PC-9 (cell line): Measurements from ENCODE around the gene GSDME. TPM values are rescaled to one million over a fixed set of nuclear protein-coding genes. Genes with fewer than 3 reads are reported as not detected.

Experiments
- BruUV-seq: library from RNA; stranded (reverse); fragments of 400-500 nt; replicated peaks from 2 replicates; lab custom pipeline; 2021; lab: Mats Ljungman, UMichigan
- CTCF ChIA-PET: fragments of 300-600 bp; sonication (Branson Sonifier 250); formaldehyde crosslinking; loops from one replicate; lab custom pipeline; 2022; ENCODE audit warnings: antibody characterized with exemption; lab: Charles Lee
- POLR2A ChIA-PET: fragments of 300-600 bp; sonication (Branson Sonifier 250); formaldehyde crosslinking; loops from one replicate; lab custom pipeline; 2022; ENCODE audit warnings: antibody characterized with exemption; ENCODE audit not compliant: unreplicated experiment; lab: Charles Lee
- DNase-seq, 2 experiments: peaks; one replicate each; pipeline versions ENCODE4 v3.0.0 to v3.0.0-alpha.2; 2015 to 2022; ENCODE audit warnings: mixed read lengths in 1 of 2
- H2AFZ ChIP-seq: fragments of 200-600 bp; sonication (generic); 2 replicates; pipeline ENCODE4 v1.8.1; 2017; ENCODE audit warnings: antibody characterized with exemption
- H3F3A ChIP-seq: fragments of 200-600 bp; sonication (generic); 2 replicates; pipeline ENCODE4 v1.8.1; 2017; ENCODE audit warnings: antibody characterized with exemption, mild to moderate bottlenecking, low read depth; ENCODE audit not compliant: insufficient read depth
- H3K27ac ChIP-seq: fragments of 200-600 bp; sonication (generic); 2 replicates; pipeline ENCODE4 v1.6.1; 2016; ENCODE audit warnings: mixed run types
- H3K27me3 ChIP-seq: fragments of 200-600 bp; sonication (generic); 2 replicates; pipeline ENCODE4 v1.6.1; 2016; ENCODE audit warnings: low read depth, mixed run types; ENCODE audit not compliant: insufficient read depth
- H3K36me3 ChIP-seq: fragments of 200-600 bp; sonication (generic); 2 replicates; pipeline ENCODE4 v1.6.1; 2016; ENCODE audit warnings: low read depth, mixed run types
- H3K4me1 ChIP-seq: fragments of 200-600 bp; sonication (generic); replicated peaks from 2 replicates; pipeline ENCODE4 v1.6.1; 2016; ENCODE audit warnings: mixed run types; ENCODE audit not compliant: insufficient read depth
- H3K4me2 ChIP-seq: fragments of 200-600 bp; sonication (generic); 2 replicates; pipeline ENCODE4 v1.6.1; 2017; ENCODE audit warnings: mixed run types
- H3K4me3 ChIP-seq: fragments of 200-600 bp; sonication (generic); 2 replicates; pipeline ENCODE4 v1.6.1; 2016; ENCODE audit warnings: mixed run types
- H3K79me2 ChIP-seq: fragments of 200-600 bp; sonication (generic); 2 replicates; pipeline ENCODE4 v1.6.1; 2017; ENCODE audit warnings: low read depth, mixed run types
- H3K9me2 ChIP-seq: fragments of 200-600 bp; sonication (generic); 2 replicates; pipeline ENCODE4 v1.8.1; 2017; ENCODE audit warnings: mild to moderate bottlenecking; ENCODE audit not compliant: insufficient read depth
- H3K9me3 ChIP-seq: fragments of 200-600 bp; sonication (generic); 2 replicates; pipeline ENCODE4 v1.8.1; 2016; ENCODE audit warnings: low read depth; ENCODE audit not compliant: insufficient read depth
- H4K20me1 ChIP-seq: fragments of 200-600 bp; sonication (generic); 2 replicates; pipeline ENCODE4 v1.8.1; 2017; ENCODE audit not compliant: insufficient read depth
- CTCF ChIP-seq: fragments of 200-600 bp; sonication (generic); conservative IDR thresholded peaks from 2 replicates; pipeline ENCODE4 v1.6.1; 2017; ENCODE audit warnings: mixed run types, antibody characterized with exemption, mild to moderate bottlenecking, moderate library complexity
- EZH2 ChIP-seq: fragments of 200-600 bp; sonication (generic); IDR thresholded peaks from 2 replicates; pipeline ENCODE4 v1.8.0; 2017; ENCODE audit warnings: antibody characterized with exemption, low read depth
- intact Hi-C: fragments of 100-400 bp; cut with micrococcal nuclease; formaldehyde crosslinking; loops from one replicate; pipeline ENCODE4 v1.10.0; 2022; ENCODE audit not compliant: unreplicated experiment
- total RNA-seq: library from RNA; stranded (reverse); gene quantifications from 2 replicates; pipeline ENCODE4 v1.2.3, GENCODE V29; 2021

Gene GSDME
- total RNA-seq, 1 experiment from 2014 or later: 11.5 TPM

- Histone ChIP-seq H3K27ac (no peak overlapping the region), H3K4me2 (no peak overlapping the region), H3K27me3 (no peaks in the 10 kb centered on the region), H4K20me1 (no peaks in the 10 kb centered on the region), H3K36me3 (no peaks in the 10 kb centered on the region), H3F3A (peaks cover 4% of the 10 kb centered on the region; the same call in 1 of the 2 replicates), H3K9me2 (no peaks in the 10 kb centered on the region), H3K4me1 (no peaks in the 10 kb centered on the region), H3K9me3 (no peaks in the 10 kb centered on the region), H3K4me3 (no peak overlapping the region), H3K79me2 (no peaks in the 10 kb centered on the region), H2AFZ (no peak overlapping the region)
- TF ChIP-seq EZH2 (no peak), CTCF (no peak)
- BruUV-seq: no TSS peak
- intact Hi-C loops: loop anchor here (10.0 kb wide), 1 partner anchor 385 kb away; no protein-coding TSS in a partner anchor
- DNase-seq: no peak
- ChIA-PET CTCF (no interaction called here), POLR2A (no interaction called here)
Measured at GRCh38 chr7:24709585-24710360, 47.5 kb downstream of the GSDME start.

GRCh38 chr7:24709051-24709450, 48.2 kb downstream of the GSDME start:
- Histone ChIP-seq H3K4me2 (no peak overlapping the region), H3K27me3 (no peaks in the 10 kb centered on the region), H3K79me2 (no peaks in the 10 kb centered on the region), H3K27ac (no peak overlapping the region), H3K4me1 (no peaks in the 10 kb centered on the region), H2AFZ (no peak overlapping the region), H3F3A (peaks cover 4% of the 10 kb centered on the region; the same call in 1 of the 2 replicates), H3K4me3 (no peak overlapping the region), H3K9me2 (no peaks in the 10 kb centered on the region), H4K20me1 (no peaks in the 10 kb centered on the region), H3K36me3 (no peaks in the 10 kb centered on the region), H3K9me3 (no peaks in the 10 kb centered on the region)
- no peak for TF ChIP-seq EZH2
- TF ChIP-seq CTCF: no peak
- DNase-seq: no peak
- ChIA-PET CTCF (no interaction called here), POLR2A (no interaction called here)
- intact Hi-C loops: loop anchor here (10.0 kb wide), 1 partner anchor 386 kb away; no protein-coding TSS in a partner anchor
- no TSS peak for BruUV-seq

GRCh38 chr7:24707988-24708615, 49.2 kb downstream of the GSDME start:
- CTCF ChIA-PET: no interaction called here

More at GRCh38 chr7:24707988-24708615, 49.2 kb downstream of the GSDME start:
- Histone ChIP-seq H3K4me2 (no peak overlapping the region), H4K20me1 (no peaks in the 10 kb centered on the region), H3F3A (peaks cover 4% of the 10 kb centered on the region; the same call in 1 of the 2 replicates), H3K79me2 (no peaks in the 10 kb centered on the region), H3K27ac (no peak overlapping the region), H3K9me2 (no peaks in the 10 kb centered on the region), H3K36me3 (no peaks in the 10 kb centered on the region), H3K9me3 (no peaks in the 10 kb centered on the region), H3K4me1 (no peaks in the 10 kb centered on the region), H2AFZ (no peak overlapping the region), H3K4me3 (no peak overlapping the region), H3K27me3 (no peaks in the 10 kb centered on the region)
- BruUV-seq: no TSS peak
- POLR2A ChIA-PET: no interaction called here
- TF ChIP-seq EZH2 (no peak), CTCF (no peak)
- intact Hi-C loops: loop anchor here (10.0 kb wide), 1 partner anchor 387 kb away; no protein-coding TSS in a partner anchor
- no peak for DNase-seq
